Measurements from ENCODE around the gene TMEM184A. TPM values are rescaled to one million over a fixed set of nuclear protein-coding genes. Genes with fewer than 3 reads are reported as not detected.

TMEM184A gene
- total and polyA plus RNA-seq, 2 of the 4 experiments (the other 2 are of a cell fraction) = 0.36 to 1.9 TPM

DNA sequence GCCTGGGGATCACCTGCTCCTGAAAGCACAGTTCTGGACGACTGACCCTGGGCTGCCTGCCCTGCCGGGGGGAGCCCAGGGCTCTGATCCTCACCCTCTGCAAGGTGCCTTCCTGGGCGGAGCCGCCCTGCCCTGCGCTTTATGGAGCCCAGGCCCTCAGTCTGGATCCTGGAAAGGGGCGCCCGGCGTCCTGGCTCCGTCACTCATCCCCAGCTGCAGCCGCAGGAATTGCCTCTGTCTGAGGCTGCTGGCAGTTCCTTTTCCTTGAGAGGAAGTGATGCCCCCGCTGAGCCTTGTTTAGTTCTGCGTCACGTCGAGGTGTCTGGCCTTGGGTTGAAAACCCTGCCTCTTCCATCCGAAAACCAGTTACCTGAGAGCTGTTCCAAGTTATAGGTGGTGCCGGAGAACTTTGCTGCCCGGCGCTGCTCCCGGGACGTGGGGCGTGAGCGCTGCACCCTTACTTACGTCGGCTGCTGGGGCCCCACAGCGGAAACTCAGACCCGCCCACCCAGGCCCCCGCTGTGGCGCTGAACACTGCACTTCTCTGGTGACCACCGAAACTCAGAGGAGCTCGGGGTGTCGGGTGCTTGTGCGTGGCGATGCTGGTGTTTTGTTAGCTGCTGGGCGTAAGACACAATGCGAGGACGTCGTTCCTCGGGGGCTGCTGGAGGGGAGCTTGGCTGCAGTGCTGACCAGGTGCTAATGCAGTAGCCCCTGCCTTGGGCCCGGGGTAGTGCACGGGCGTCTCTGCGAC, 20.1 kb downstream of the TMEM184A start (continued):
- TF ChIP-seq, protein P1, sequence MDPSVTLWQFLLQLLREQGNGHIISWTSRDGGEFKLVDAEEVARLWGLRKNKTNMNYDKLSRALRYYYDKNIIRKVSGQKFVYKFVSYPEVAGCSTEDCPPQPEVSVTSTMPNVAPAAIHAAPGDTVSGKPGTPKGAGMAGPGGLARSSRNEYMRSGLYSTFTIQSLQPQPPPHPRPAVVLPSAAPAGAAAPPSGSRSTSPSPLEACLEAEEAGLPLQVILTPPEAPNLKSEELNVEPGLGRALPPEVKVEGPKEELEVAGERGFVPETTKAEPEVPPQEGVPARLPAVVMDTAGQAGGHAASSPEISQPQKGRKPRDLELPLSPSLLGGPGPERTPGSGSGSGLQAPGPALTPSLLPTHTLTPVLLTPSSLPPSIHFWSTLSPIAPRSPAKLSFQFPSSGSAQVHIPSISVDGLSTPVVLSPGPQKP (IDR thresholded peaks at IDR 0.05; ENCODE audit: borderline replicate concordance, low read depth, low read length) = no peak

DNA sequence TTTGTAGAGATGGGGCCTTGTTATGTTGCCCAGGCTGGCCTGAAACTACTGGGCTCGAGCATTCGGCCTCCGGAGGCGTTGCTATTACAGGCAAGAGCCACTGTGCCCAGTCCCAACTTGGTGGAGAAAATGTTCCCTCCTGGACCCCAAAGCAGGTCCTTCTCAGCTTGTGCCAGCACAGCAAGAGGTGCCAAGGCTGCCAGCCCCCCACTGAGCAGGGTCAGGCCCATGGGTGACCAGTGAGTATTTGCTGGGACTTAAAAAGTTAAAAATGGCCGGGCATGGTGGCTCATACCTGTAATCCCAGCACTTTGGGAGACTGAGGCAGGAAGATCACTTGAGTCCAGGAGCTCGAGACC, 20.9 kb downstream of the TMEM184A start:
- Histone ChIP-seq H3K18ac (ENCODE audit: low read depth, low read length) (no peak overlapping the region), H3K27me3 (ENCODE audit: control insufficient read depth, insufficient read depth, low read length) (no peaks in the 10 kb centered on the region), H3K4ac (ENCODE audit: low read depth, low read length) (peak overlapping the region; percentile 57; the same call in 1 of the 2 replicates), H2BK15ac (ENCODE audit: low read depth, low read length) (no peak overlapping the region), H3K23ac (ENCODE audit: low read depth, low read length) (no peak overlapping the region), H3K9me3 (ENCODE audit: control insufficient read depth, insufficient read depth, low read length) (no peaks in the 10 kb centered on the region), H4K5ac (ENCODE audit: low read depth, low read length) (no peak overlapping the region), H2AK9ac (replicated peaks; ENCODE audit: low read depth, low read length, poor library complexity) (no peak overlapping the region), H4K20me1 (ENCODE audit: insufficient read depth, low read length) (peaks cover 44% of the 10 kb centered on the region), H2BK120ac (ENCODE audit: low read depth, low read length) (peak overlapping the region; percentile 32; the same call in 1 of the 2 replicates), H4K91ac (ENCODE audit: insufficient read depth, low read depth, low read length) (no peak overlapping the region), H3K4me2 (ENCODE audit: low read depth, low read length) (no peak overlapping the region), H3K14ac (replicated peaks; ENCODE audit: low read depth, low read length) (no peak overlapping the region), H2BK5ac (ENCODE audit: low read depth, low read length, poor library complexity, severe bottlenecking) (no peak overlapping the region), H3K56ac (ENCODE audit: extremely low read depth, insufficient read depth, low read length) (no peak overlapping the region), H3K9ac (ENCODE audit: low read depth, low read length) (no peak overlapping the region), H3K4me1 (ENCODE audit: control insufficient read depth, insufficient read depth, low read length) (peaks cover 41% of the 10 kb centered on the region), H3K4me3 (ENCODE audit: insufficient read depth, low read depth, low read length) (no peak overlapping the region), H3K9me1 (ENCODE audit: insufficient read depth, low read length) (peaks cover 13% of the 10 kb centered on the region), H4K8ac (ENCODE audit: low read depth in 2 of 2, low read length in 2 of 2) (no peak overlapping the region), H2BK20ac (ENCODE audit: low read depth, low read length) (no peak overlapping the region), H3K27ac (ENCODE audit: insufficient read depth, low read length) (0 out of 2 replicates have a peak overlapping the region, but pooled peaks have one; percentile 12), H2AK5ac (ENCODE audit: low read depth, low read length) (peak overlapping the region; percentile 79), H2AFZ (replicated peaks; ENCODE audit: low read length, poor library complexity) (no peak overlapping the region), H3K36me3 (ENCODE audit: control insufficient read depth, insufficient read depth, low read length) (peaks cover 10% of the 10 kb centered on the region), H3K79me1 (ENCODE audit: low read depth in 1 of 2, low read length in 2 of 2) (peaks cover 0 to 60% of the 10 kb centered on the region in 2 experiments; a peak in 2 of 4 replicates)
- in situ Hi-C loops (cut with MboI; ENCODE audit: low sequenced_read_pairs) (no loop called here), intact Hi-C loops (cut with micrococcal nuclease) (loop anchor here (5.0 kb wide), 1 partner anchor 33 kb away; the partner anchor contains the start of gene INTS1), dilution Hi-C loops (cut with HindIII; ENCODE audit: low sequenced_read_pairs, unreplicated experiment) (no loop called here)
- TF ChIP-seq MXI1 (IDR thresholded peaks at IDR 0.05; ENCODE audit: borderline replicate concordance, low read depth, low read length) (no peak), CHD1 (IDR thresholded peaks at IDR 0.05; ENCODE audit: low read depth, low read length) (no peak)
- TF ChIP-seq, protein P2, sequence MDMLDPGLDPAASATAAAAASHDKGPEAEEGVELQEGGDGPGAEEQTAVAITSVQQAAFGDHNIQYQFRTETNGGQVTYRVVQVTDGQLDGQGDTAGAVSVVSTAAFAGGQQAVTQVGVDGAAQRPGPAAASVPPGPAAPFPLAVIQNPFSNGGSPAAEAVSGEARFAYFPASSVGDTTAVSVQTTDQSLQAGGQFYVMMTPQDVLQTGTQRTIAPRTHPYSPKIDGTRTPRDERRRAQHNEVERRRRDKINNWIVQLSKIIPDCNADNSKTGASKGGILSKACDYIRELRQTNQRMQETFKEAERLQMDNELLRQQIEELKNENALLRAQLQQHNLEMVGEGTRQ (IDR thresholded peaks at IDR 0.05; ENCODE audit: low read depth, low read length) = no peak
- ChIA-PET POLR2A (ENCODE audit: unreplicated experiment) (interaction anchor here (0.6 kb wide), 1 partner anchor 533 kb away, joined by 4 read pairs; no protein-coding TSS in a partner anchor), CTCF (no interaction called here)
- BruUV-seq (replicated peaks) = no TSS peak
- DNase-seq = no peak
- 50% methylated on average over 2 of the region's 6 CpGs; no CpG with 5 or more reads in 1 of the 2 experiments for WGBS, 2 experiments (ENCODE audit: extremely low coverage in 2 of 2, insufficient read length in 1 of 2)
- ATAC-seq (ENCODE audit: low read depth) = no peak
